GM11168 (cell line): ENCODE data around the gene HYAL1.
"Not testable (repeated sequence)": the region's sequence is repeated elsewhere in the genome, so short reads cannot be mapped to it uniquely, and the experiment has no call there.

ENCODE experiments used
- in situ Hi-C: fragments of 300-500 bp; cut with MboI; formaldehyde crosslinking; loops from one replicate; pipeline ENCODE4 v1.12.0; 2022; ENCODE audit warnings: low sequenced_read_pairs; ENCODE audit not compliant: unreplicated experiment

The HYAL1 gene

GRCh38 chr3:50296721-50297383, 6.5 kb downstream of the HYAL1 start:
- in situ Hi-C loops: no loop called here

GRCh38 chr3:50295553-50296431, 7.6 kb downstream of the HYAL1 start:
- in situ Hi-C loops: no loop called here

GRCh38 chr3:50294492-50295403, 8.6 kb downstream of the HYAL1 start:
- in situ Hi-C loops: no loop called here

- in situ Hi-C loops: no loop called here
Measured at GRCh38 chr3:50294089-50294488, 9.3 kb downstream of the HYAL1 start.

GRCh38 chr3:50293079-50293801, 10.1 kb downstream of the HYAL1 start:
- in situ Hi-C loops: no loop called here

- in situ Hi-C loops: no loop called here
Measured at GRCh38 chr3:50292159-50293078, 11.0 kb downstream of the HYAL1 start, which contains the start of gene IFRD2. IFRD2 (minus strand) TSS chr3:50292429; CDS start chr3:50292274, 155 bp downstream.

- in situ Hi-C loops: no loop called here
Measured at GRCh38 chr3:50290161-50290641, 13.2 kb downstream of the HYAL1 start.

- in situ Hi-C loops: no loop called here
Measured at GRCh38 chr3:50289130-50289529, 14.2 kb downstream of the HYAL1 start.

GRCh38 chr3:50288387-50289007, 14.9 kb downstream of the HYAL1 start:
- in situ Hi-C loops: no loop called here

- in situ Hi-C loops: no loop called here
Measured at GRCh38 chr3:50287262-50287661, 16.1 kb downstream of the HYAL1 start.

- in situ Hi-C loops: no loop called here
Measured at GRCh38 chr3:50286322-50287227, 16.8 kb downstream of the HYAL1 start.

GRCh38 chr3:50284121-50284520, 19.3 kb downstream of the HYAL1 start:
- in situ Hi-C loops: not testable (repeated sequence)

GRCh38 chr3:50279255-50280016, 23.9 kb downstream of the HYAL1 start:
- in situ Hi-C loops: no loop called here

GRCh38 chr3:50278880-50279224, 24.5 kb downstream of the HYAL1 start, which contains the start of gene LSMEM2:
LSMEM2 (plus strand) TSS chr3:50279087; CDS start chr3:50279114, 27 bp downstream.
- in situ Hi-C loops: no loop called here

GRCh38 chr3:50278123-50278879, 25.1 kb downstream of the HYAL1 start:
- in situ Hi-C loops: no loop called here

- in situ Hi-C loops: no loop called here
Measured at GRCh38 chr3:50276762-50277101, 26.6 kb downstream of the HYAL1 start.
